Panc1 (cell line): Measurements from ENCODE around the gene KATNIP.

ENCODE experiments used
- CTCF ChIP-seq: fragments of 450-650 bp; IDR thresholded peaks from 2 replicates; pipeline ENCODE4 v1.5.1; 2017; ENCODE audit warnings: mild to moderate bottlenecking
- POLR2AphosphoS5 ChIP-seq: IDR thresholded peaks from 2 replicates; pipeline ENCODE4 v1.6.1; 2012; ENCODE audit warnings: mild to moderate bottlenecking, low read depth, low read length, moderate library complexity
- REST ChIP-seq, 2 experiments: IDR thresholded peaks; 2 replicates each; pipeline ENCODE4 v1.6.1; 2011 to 2012; ENCODE audit warnings: low read depth in 2 of 2, control low read depth in 1 of 2, low read length in 1 of 2, mild to moderate bottlenecking in 1 of 2, moderate library complexity in 1 of 2; ENCODE audit not compliant: insufficient read depth in 1 of 2

GRCh38 chr16:27558932-27559331, 9.0 kb downstream of the KATNIP start:
- no peak for TF ChIP-seq CTCF
- TF ChIP-seq REST (IDR thresholded peaks at IDR 0.05; ENCODE audit: insufficient read depth in 1 of 2, low read depth in 2 of 2, low read length in 1 of 2): no peak
- TF ChIP-seq POLR2AphosphoS5: no peak
